ENCODE results near the gene WDPCP. TPM values are rescaled to one million over a fixed set of nuclear protein-coding genes. Genes with fewer than 3 reads are reported as not detected.
A peak's percentile ranks its signal among the peaks of the same experiment; 100 is the strongest.
"Not testable (repeated sequence)": the region's sequence is repeated elsewhere in the genome, so short reads cannot be mapped to it uniquely, and the experiment has no call there.

WDPCP gene
- polyA plus RNA-seq, 4 donors = 1.1 to 4.0 (median 1.5) TPM

DNA sequence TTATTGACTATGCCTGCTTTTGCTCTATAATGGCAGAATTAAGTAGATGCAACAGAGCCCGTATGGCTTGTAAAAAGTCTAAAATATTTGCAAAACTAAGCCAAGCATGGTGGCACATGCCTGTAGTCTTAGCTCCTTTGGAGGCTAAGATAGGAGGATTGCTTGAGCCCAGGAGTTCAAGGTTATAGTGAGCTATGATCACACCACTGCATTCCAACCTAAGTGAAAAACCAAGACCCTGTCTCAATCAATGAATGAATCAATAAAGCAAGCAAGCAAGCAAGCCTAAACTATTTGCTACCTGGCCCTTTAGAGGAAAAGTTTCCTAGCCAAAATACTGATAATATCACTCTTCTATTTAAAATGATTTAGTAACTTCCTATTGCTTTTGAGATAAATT is 277.7 kb downstream of the WDPCP start:
- no peaks in the 10 kb centered on the region for H3K27me3 ChIP-seq (ENCODE audit: control insufficient read depth in 3 of 3, insufficient read depth in 3 of 3, low read length in 3 of 3)
- H3K36me3 ChIP-seq (ENCODE audit: control insufficient read depth in 3 of 3, insufficient read depth in 2 of 3, low read depth in 1 of 3, low read length in 3 of 3) = no peaks in the 10 kb centered on the region
- DNase-seq = no peak
- H3K4me3 ChIP-seq (ENCODE audit: low read depth in 1 of 3, low read length in 3 of 3) = no peak overlapping the region
- peaks cover 0 to 2% of the 10 kb centered on the region in 2 donors for H3K9me3 ChIP-seq (ENCODE audit: control insufficient read depth in 2 of 2, insufficient read depth in 1 of 2, low read depth in 1 of 2, low read length in 1 of 2)
- WGBS, 3 donors = 75 to 84% (median 75%) methylated on average over 1 of the region's 1 CpG
- FAIRE-seq = no peak
- H3K27ac ChIP-seq (ENCODE audit: low read depth in 1 of 3, low read length in 2 of 3) = no peak overlapping the region
- no peaks in the 10 kb centered on the region for H3K4me1 ChIP-seq (ENCODE audit: control insufficient read depth in 3 of 3, insufficient read depth in 2 of 3, low read depth in 1 of 3, low read length in 2 of 3)

DNA sequence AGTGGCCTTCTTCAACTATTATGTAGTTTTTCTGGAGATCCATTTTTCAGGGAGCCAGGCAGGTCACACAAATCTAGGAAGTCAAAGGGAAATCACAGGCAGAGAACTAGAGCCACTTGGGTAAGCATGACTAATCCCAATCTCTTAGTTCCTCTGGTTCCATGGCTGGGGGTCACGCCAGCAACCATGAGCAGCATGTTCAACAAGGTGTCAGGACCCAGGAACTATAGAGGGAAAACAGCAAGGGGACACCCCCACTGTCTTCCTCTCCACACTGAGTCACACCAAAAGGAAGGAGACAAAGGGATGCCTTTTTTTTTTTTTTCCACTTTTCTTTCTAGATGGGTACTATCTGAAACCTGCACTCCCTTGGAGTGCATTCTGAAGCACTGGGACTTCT is 286.8 kb downstream of the WDPCP start:
- peaks cover 3 to 78% of the 10 kb centered on the region in 2 donors for H3K9me3 ChIP-seq (ENCODE audit: control insufficient read depth in 2 of 2, insufficient read depth in 1 of 2, low read depth in 1 of 2, low read length in 1 of 2)
- no peak for FAIRE-seq

DNA sequence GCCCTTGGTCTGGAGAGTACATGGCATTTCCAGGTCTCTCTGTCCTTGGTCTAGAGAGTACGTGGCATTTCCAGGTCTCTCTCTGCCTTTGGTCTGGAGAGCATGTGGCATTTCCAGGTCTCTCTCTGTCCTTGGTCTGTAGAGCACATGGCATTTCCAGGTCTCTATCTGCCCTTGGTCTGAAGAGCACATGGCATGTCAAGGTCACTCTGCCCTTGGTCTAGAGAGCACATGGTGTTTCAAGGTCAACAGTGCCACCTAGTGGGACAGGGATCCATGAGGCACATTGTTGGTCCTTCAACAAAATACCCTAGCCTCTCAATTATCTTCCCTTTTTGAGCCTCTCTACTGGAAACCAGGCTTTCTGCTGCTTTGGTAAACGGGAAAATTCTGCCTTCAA is 287.4 kb downstream of the WDPCP start:
- H3K27me3 ChIP-seq (ENCODE audit: control insufficient read depth in 3 of 3, insufficient read depth in 3 of 3, low read length in 3 of 3) = no peaks in the 10 kb centered on the region
- H3K9me3 ChIP-seq (ENCODE audit: control insufficient read depth in 2 of 2, insufficient read depth in 1 of 2, low read depth in 1 of 2, low read length in 1 of 2) = peaks cover 3 to 78% of the 10 kb centered on the region in 2 donors
- DNase-seq (no peak), FAIRE-seq (no peak)
- no peak overlapping the region for H3K27ac ChIP-seq (ENCODE audit: low read depth in 1 of 3, low read length in 2 of 3)
- H3K36me3 ChIP-seq (ENCODE audit: control insufficient read depth in 3 of 3, insufficient read depth in 2 of 3, low read depth in 1 of 3, low read length in 3 of 3) = no peaks in the 10 kb centered on the region
- H3K4me1 ChIP-seq (ENCODE audit: control insufficient read depth in 3 of 3, insufficient read depth in 2 of 3, low read depth in 1 of 3, low read length in 2 of 3) = no peaks in the 10 kb centered on the region
- no peak overlapping the region for H3K4me3 ChIP-seq (ENCODE audit: low read depth in 1 of 3, low read length in 3 of 3)
- whole genome bisulfite sequencing, 3 donors = 88 to 94% (median 91%) methylated on average over 2 of the region's 2 CpGs

More for the DNA sequence above, 286.8 kb downstream of the WDPCP start:
- Histone ChIP-seq H3K4me1 (ENCODE audit: control insufficient read depth in 3 of 3, insufficient read depth in 2 of 3, low read depth in 1 of 3, low read length in 2 of 3) (no peaks in the 10 kb centered on the region), H3K36me3 (ENCODE audit: control insufficient read depth in 3 of 3, insufficient read depth in 2 of 3, low read depth in 1 of 3, low read length in 3 of 3) (no peaks in the 10 kb centered on the region), H3K27ac (ENCODE audit: low read depth in 1 of 3, low read length in 2 of 3) (no peak overlapping the region), H3K4me3 (ENCODE audit: low read depth in 1 of 3, low read length in 3 of 3) (no peak overlapping the region), H3K27me3 (ENCODE audit: control insufficient read depth in 3 of 3, insufficient read depth in 3 of 3, low read length in 3 of 3) (no peaks in the 10 kb centered on the region)
- 80 to 87% (median 86%) methylated on average over 1 of the region's 1 CpG for WGBS, 3 donors
- DNase-seq = peak in 1 of 2 donors; percentile 9

DNA sequence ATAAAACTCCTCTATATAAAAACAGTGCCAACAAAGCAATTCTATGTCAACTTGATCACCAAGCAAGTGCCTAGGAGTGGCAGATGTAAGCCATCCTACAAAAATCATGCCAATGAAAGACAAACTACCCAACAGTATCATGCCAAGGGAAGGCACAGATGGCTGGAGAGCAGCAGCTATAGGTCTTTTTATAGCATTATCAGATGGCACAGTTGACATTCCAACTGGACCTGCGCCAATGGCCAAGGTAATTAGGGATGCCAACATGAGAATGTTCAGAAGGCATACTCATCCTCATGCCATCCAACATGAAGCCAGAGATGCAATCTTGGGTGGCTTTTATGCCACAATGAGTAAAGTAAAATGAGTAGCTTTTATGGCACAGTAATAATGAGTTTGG is 300.3 kb downstream of the WDPCP start:
- Histone ChIP-seq H3K4me3 (ENCODE audit: low read depth in 1 of 3, low read length in 3 of 3) (no peak overlapping the region), H3K4me1 (ENCODE audit: control insufficient read depth in 3 of 3, insufficient read depth in 2 of 3, low read depth in 1 of 3, low read length in 2 of 3) (no peaks in the 10 kb centered on the region), H3K36me3 (ENCODE audit: control insufficient read depth in 3 of 3, insufficient read depth in 2 of 3, low read depth in 1 of 3, low read length in 3 of 3) (no peaks in the 10 kb centered on the region), H3K9me3 (ENCODE audit: control insufficient read depth in 2 of 2, insufficient read depth in 1 of 2, low read depth in 1 of 2, low read length in 1 of 2) (peaks cover 0 to 20% of the 10 kb centered on the region in 2 donors), H3K27me3 (ENCODE audit: control insufficient read depth in 3 of 3, insufficient read depth in 3 of 3, low read length in 3 of 3) (no peaks in the 10 kb centered on the region), H3K27ac (ENCODE audit: low read depth in 1 of 3, low read length in 2 of 3) (no peak overlapping the region)
- WGBS, 3 donors = 96 to 100% (median 100%) methylated on average over 1 of the region's 1 CpG
- FAIRE-seq (no peak), DNase-seq (no peak)

DNA sequence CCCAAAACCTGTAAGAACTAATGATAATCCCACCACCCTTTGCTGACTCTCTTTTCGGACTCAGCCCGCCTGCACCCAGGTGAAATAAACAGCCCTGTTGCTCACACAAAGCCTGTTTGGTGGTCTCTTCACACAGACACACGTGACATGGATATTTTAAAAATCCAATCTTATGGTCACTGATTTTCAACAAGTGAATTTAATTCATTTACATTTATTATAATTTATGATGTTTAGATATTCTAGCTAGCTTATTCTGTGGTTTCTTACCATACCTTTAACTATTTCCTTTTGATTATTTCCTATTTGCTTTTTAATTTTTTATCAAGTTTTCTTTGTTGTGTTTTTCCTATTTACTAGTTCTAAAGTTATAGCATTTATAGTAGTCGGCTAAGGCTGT is 301.8 kb downstream of the WDPCP start:
- H3K27ac ChIP-seq (ENCODE audit: low read depth in 1 of 3, low read length in 2 of 3); H3K4me1 ChIP-seq (ENCODE audit: control insufficient read depth in 3 of 3, insufficient read depth in 2 of 3, low read depth in 1 of 3, low read length in 2 of 3); FAIRE-seq; H3K27me3 ChIP-seq (ENCODE audit: control insufficient read depth in 3 of 3, insufficient read depth in 3 of 3, low read length in 3 of 3); H3K4me3 ChIP-seq (ENCODE audit: low read depth in 1 of 3, low read length in 3 of 3); H3K36me3 ChIP-seq (ENCODE audit: control insufficient read depth in 3 of 3, insufficient read depth in 2 of 3, low read depth in 1 of 3, low read length in 3 of 3); DNase-seq: not testable (repeated sequence)
- peaks cover 0 to 15% of the 10 kb centered on the region in 2 donors for H3K9me3 ChIP-seq (ENCODE audit: control insufficient read depth in 2 of 2, insufficient read depth in 1 of 2, low read depth in 1 of 2, low read length in 1 of 2)
- 85 to 95% (median 87%) methylated on average over 3 to 4 of the region's 4 CpGs for WGBS, 3 donors

DNA sequence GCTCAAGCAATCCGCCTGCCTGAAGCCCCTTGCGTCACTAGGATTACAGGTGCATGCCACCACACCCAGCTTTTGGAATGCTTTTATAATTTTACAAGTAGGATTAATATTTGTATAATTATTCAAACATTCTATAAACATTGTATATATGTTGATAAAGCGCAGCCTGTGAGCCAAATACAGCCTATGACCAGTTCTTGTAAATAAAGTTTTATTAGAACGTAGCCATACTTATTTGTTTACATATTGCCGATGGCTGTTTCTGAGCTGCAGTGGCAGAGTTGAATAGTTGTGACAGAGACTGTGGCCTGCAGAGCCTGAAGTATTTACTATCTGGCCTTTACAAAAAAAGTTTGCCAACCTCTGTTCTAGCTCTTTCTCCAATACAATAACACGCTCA is 305.0 kb downstream of the WDPCP start:
- Histone ChIP-seq H3K4me1 (ENCODE audit: control insufficient read depth in 3 of 3, insufficient read depth in 2 of 3, low read depth in 1 of 3, low read length in 2 of 3) (no peaks in the 10 kb centered on the region), H3K9me3 (ENCODE audit: control insufficient read depth in 2 of 2, insufficient read depth in 1 of 2, low read depth in 1 of 2, low read length in 1 of 2) (peaks cover 0 to 17% of the 10 kb centered on the region in 2 donors), H3K36me3 (ENCODE audit: control insufficient read depth in 3 of 3, insufficient read depth in 2 of 3, low read depth in 1 of 3, low read length in 3 of 3) (no peaks in the 10 kb centered on the region), H3K27me3 (ENCODE audit: control insufficient read depth in 3 of 3, insufficient read depth in 3 of 3, low read length in 3 of 3) (no peaks in the 10 kb centered on the region), H3K27ac (ENCODE audit: low read depth in 1 of 3, low read length in 2 of 3) (no peak overlapping the region), H3K4me3 (ENCODE audit: low read depth in 1 of 3, low read length in 3 of 3) (no peak overlapping the region)
- DNase-seq (no peak), FAIRE-seq (no peak)
- 83 to 88% (median 88%) methylated on average over 6 of the region's 6 CpGs for WGBS, 3 donors

DNA sequence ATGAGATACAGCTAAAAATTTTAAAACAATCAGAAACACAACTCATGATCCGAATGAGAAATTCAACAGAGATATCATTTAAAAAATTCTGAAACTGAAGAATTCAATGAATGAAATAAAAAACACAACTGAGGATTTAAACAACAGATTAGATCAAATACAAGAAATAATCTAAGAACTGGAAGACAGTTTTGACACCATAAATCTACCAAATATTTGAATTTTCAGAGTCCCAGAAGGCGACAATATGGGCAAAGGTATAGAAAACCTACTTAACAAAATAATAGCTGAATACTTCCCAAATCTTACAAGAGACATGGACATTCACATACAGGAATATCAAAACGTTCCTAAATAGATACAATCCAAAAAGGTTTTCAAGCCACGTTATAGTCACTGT is 315.7 kb downstream of the WDPCP start:
- no peak overlapping the region for H3K27ac ChIP-seq (ENCODE audit: low read depth in 1 of 3, low read length in 2 of 3)
- H3K4me1 ChIP-seq (ENCODE audit: control insufficient read depth in 3 of 3, insufficient read depth in 2 of 3, low read depth in 1 of 3, low read length in 2 of 3) = no peaks in the 10 kb centered on the region
- 89 to 94% (median 89%) methylated on average over 4 of the region's 4 CpGs for WGBS, 3 donors
- H3K4me3 ChIP-seq (ENCODE audit: low read depth in 1 of 3, low read length in 3 of 3) = no peak overlapping the region
- no peak for DNase-seq
- H3K9me3 ChIP-seq (ENCODE audit: control insufficient read depth in 2 of 2, insufficient read depth in 1 of 2, low read depth in 1 of 2, low read length in 1 of 2) = peaks cover 0 to 24% of the 10 kb centered on the region in 2 donors
- no peaks in the 10 kb centered on the region for H3K36me3 ChIP-seq (ENCODE audit: control insufficient read depth in 3 of 3, insufficient read depth in 2 of 3, low read depth in 1 of 3, low read length in 3 of 3)
- no peaks in the 10 kb centered on the region for H3K27me3 ChIP-seq (ENCODE audit: control insufficient read depth in 3 of 3, insufficient read depth in 3 of 3, low read length in 3 of 3)
- no peak for FAIRE-seq

DNA sequence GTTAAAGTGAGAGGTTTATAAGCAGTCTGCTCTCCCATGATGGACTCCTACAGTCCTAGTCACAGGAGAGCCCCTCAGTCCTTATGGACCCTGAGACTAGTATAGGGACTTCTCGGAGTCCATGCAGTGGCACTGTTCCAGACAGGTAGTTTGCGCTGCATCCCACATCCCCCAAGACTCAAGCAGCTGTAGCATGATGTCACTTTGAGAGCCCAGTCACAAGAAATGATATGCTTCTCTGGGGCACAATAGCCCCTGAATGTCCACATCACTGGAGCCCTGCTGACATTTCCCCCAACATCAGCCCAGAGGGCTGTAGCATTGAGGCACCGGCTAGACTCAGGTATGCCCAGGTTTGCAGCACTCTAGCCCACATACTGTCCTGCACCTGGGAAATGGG is 317.6 kb downstream of the WDPCP start:
- FAIRE-seq (no peak), DNase-seq (no peak)
- 93 to 99% (median 98%) methylated on average over 3 of the region's 3 CpGs for WGBS, 3 donors

DNA sequence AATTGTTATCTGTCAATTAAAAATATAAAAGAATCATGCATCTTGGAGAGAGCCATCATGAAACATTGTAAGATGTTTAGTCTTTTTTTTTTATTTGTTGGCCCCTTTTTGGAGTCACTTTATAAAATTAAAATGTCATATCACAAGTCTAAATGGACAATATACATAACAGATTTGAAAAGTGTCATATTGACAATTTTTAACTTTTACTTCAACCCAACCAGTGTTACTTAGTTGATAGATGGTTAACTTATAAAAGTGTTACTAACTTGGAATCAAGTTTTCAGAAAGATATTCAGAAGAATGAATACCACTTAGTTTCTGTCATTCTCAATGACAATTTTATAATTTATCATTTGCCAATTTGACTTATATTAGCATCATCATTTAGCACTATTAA is 319.3 kb downstream of the WDPCP start:
- Histone ChIP-seq H3K27ac (ENCODE audit: low read depth in 1 of 3, low read length in 2 of 3) (no peak overlapping the region), H3K4me1 (ENCODE audit: control insufficient read depth in 3 of 3, insufficient read depth in 2 of 3, low read depth in 1 of 3, low read length in 2 of 3) (no peaks in the 10 kb centered on the region), H3K4me3 (ENCODE audit: low read depth in 1 of 3, low read length in 3 of 3) (no peak overlapping the region), H3K36me3 (ENCODE audit: control insufficient read depth in 3 of 3, insufficient read depth in 2 of 3, low read depth in 1 of 3, low read length in 3 of 3) (no peaks in the 10 kb centered on the region), H3K9me3 (ENCODE audit: control insufficient read depth in 2 of 2, insufficient read depth in 1 of 2, low read depth in 1 of 2, low read length in 1 of 2) (peaks cover 0 to 18% of the 10 kb centered on the region in 2 donors), H3K27me3 (ENCODE audit: control insufficient read depth in 3 of 3, insufficient read depth in 3 of 3, low read length in 3 of 3) (no peaks in the 10 kb centered on the region)
- FAIRE-seq (no peak), DNase-seq (no peak)

More for the DNA sequence above, 317.6 kb downstream of the WDPCP start:
- no peaks in the 10 kb centered on the region for H3K36me3 ChIP-seq (ENCODE audit: control insufficient read depth in 3 of 3, insufficient read depth in 2 of 3, low read depth in 1 of 3, low read length in 3 of 3)
- H3K4me3 ChIP-seq (ENCODE audit: low read depth in 1 of 3, low read length in 3 of 3) = no peak overlapping the region
- H3K4me1 ChIP-seq (ENCODE audit: control insufficient read depth in 3 of 3, insufficient read depth in 2 of 3, low read depth in 1 of 3, low read length in 2 of 3) = no peaks in the 10 kb centered on the region
- H3K27ac ChIP-seq (ENCODE audit: low read depth in 1 of 3, low read length in 2 of 3) = no peak overlapping the region
- no peaks in the 10 kb centered on the region for H3K27me3 ChIP-seq (ENCODE audit: control insufficient read depth in 3 of 3, insufficient read depth in 3 of 3, low read length in 3 of 3)
- H3K9me3 ChIP-seq (ENCODE audit: control insufficient read depth in 2 of 2, insufficient read depth in 1 of 2, low read depth in 1 of 2, low read length in 1 of 2) = peaks cover 0 to 20% of the 10 kb centered on the region in 2 donors
